ENCODE data around the gene TGIF1. TPM values are rescaled to one million over a fixed set of nuclear protein-coding genes. Genes with fewer than 3 reads are reported as not detected.

Gene TGIF1
- total RNA-seq, 1 experiment from 2014 or later = 242 TPM

- BruUV-seq (replicated peaks) = no TSS peak
- H3K79me2 ChIP-seq (ENCODE audit: insufficient read depth, low read length) = peaks cover 91% of the 10 kb centered on the region
- no peaks in the 10 kb centered on the region for H3K27me3 ChIP-seq (ENCODE audit: insufficient read depth, low read length)
- peaks cover 34 to 61% of the 10 kb centered on the region in 2 experiments for H3K4me1 ChIP-seq (ENCODE audit: control insufficient read depth in 1 of 2, insufficient read depth in 2 of 2, low read length in 2 of 2)
- peaks cover 17% of the 10 kb centered on the region; the same call in 1 of the 2 replicates for H4K20me1 ChIP-seq (ENCODE audit: insufficient read depth)
- CTCF ChIA-PET = interaction anchor here (0.9 to 1.3 kb wide), 4 partner anchors 132 to 214 kb away, joined by 3 to 4 read pairs (median 4); no protein-coding TSS in a partner anchor
- no peaks in the 10 kb centered on the region for H3K9me3 ChIP-seq (ENCODE audit: control insufficient read depth in 1 of 2, insufficient read depth in 1 of 2, low read depth in 1 of 2, low read length in 2 of 2)
- DNase-seq (ENCODE audit: low read depth, low spot score) (no peak), ATAC-seq (no peak)
- peak overlapping the region; percentile 87 for H3K4me2 ChIP-seq (ENCODE audit: low read length)
- H3K4me3 ChIP-seq (replicated peaks in 1 of 2; ENCODE audit: low read depth in 1 of 2, low read length in 2 of 2) = peak overlapping the region; percentile 78 to 85
- POLR2A ChIA-PET = interaction anchor here (0.7 to 3.9 kb wide), 9 partner anchors 12 to 214 kb away, joined by 3 to 22 read pairs (median 4); no protein-coding TSS in a partner anchor
- TF ChIP-seq TCF7L2 (IDR thresholded peaks at IDR 0.05; ENCODE audit: borderline replicate concordance, extremely low read depth, insufficient read depth, insufficient read length) = no peak
- no peak for TF ChIP-seq REST (IDR thresholded peaks at IDR 0.05; ENCODE audit: low read depth)
- TF ChIP-seq SRF (IDR thresholded peaks at IDR 0.05; ENCODE audit: low read depth) = no peak
- no peak for TF ChIP-seq CEBPB (IDR thresholded peaks at IDR 0.05; ENCODE audit: low read depth)
- TF ChIP-seq POLR2AphosphoS5 (IDR thresholded peaks at IDR 0.05; ENCODE audit: low read depth, low read length) = no peak
- TF ChIP-seq EZH2phosphoT487 (IDR thresholded peaks at IDR 0.05; ENCODE audit: borderline replicate concordance) = no peak
- TF ChIP-seq EZH2 (IDR thresholded peaks at IDR 0.05) = no peak
- TF ChIP-seq ZBTB33 (IDR thresholded peaks at IDR 0.05; ENCODE audit: extremely low read depth, insufficient replicate concordance, low read length) = no peak
- TF ChIP-seq CBX3 (IDR thresholded peaks at IDR 0.05; ENCODE audit: low read depth) = no peak
- no peak for TF ChIP-seq JUND (IDR thresholded peaks at IDR 0.05)
- no peak overlapping the region for H2AFZ ChIP-seq (ENCODE audit: low read depth, low read length, poor library complexity, severe bottlenecking)
- intact Hi-C loops (cut with micrococcal nuclease) = no loop called here
- H3K27ac ChIP-seq (ENCODE audit: low read depth, low read length) = peak overlapping the region; percentile 90
- peaks cover 24 to 52% of the 10 kb centered on the region in 2 experiments for H3K36me3 ChIP-seq (ENCODE audit: control insufficient read depth in 1 of 2, insufficient read depth in 2 of 2, low read length in 2 of 2)
- H3K9ac ChIP-seq (ENCODE audit: low read length) = peak overlapping the region; percentile 79
- H3K9me2 ChIP-seq (ENCODE audit: insufficient read depth) = no peaks in the 10 kb centered on the region
- RAD21 ChIA-PET (ENCODE audit: low non-redundant PET in 1 of 2, low total read pairs in 2 of 2, uncharacterized antibody in 2 of 2, unreplicated experiment in 2 of 2) = no interaction called here
Measured at GRCh38 chr18:3452750-3453539, 3.0 kb downstream of the TGIF1 start.

Measured in HCT116 (cell line).